ENCODE measurements around the gene RMRP.
"Not testable (repeated sequence)": the region's sequence is repeated elsewhere in the genome, so short reads cannot be mapped to it uniquely, and the experiment has no call there.

DNA sequence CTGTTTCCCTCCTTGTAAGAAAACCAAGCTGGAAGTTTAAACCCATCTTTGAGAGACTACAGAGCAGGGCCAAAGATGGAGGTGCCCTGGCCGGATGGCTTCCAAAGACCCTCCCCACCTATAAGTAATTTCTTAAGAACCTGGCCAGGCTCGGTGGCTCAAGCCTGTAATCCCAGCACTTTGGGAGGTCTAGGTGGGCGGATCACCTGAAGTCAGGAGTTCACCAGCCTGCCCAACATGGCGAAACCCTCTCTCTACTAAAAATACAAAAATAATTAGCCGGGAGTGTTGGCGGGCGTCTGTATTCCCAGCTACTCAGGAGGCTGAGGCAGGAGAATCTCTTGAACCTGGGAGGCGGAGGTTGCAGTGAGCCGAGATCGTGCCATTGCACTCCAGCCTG is 12.1 kb downstream of the RMRP start:
- not testable (repeated sequence) for TF ChIP-seq POLR2A (IDR thresholded peaks at IDR 0.05; ENCODE audit: low read depth, low read length); NFE2L2 (IDR thresholded peaks at IDR 0.05; ENCODE audit: low read depth, low read length); FOS (IDR thresholded peaks at IDR 0.05; ENCODE audit: low read depth, low read length); RFX5 (IDR thresholded peaks at IDR 0.05; ENCODE audit: low read depth, low read length); RAD21 (IDR thresholded peaks at IDR 0.05; ENCODE audit: low read length); CEBPB (IDR thresholded peaks at IDR 0.05; ENCODE audit: low read depth, low read length); CHD1 (IDR thresholded peaks at IDR 0.05; ENCODE audit: low read depth, low read length); RCOR1 (IDR thresholded peaks at IDR 0.05; ENCODE audit: insufficient replicate concordance, low read length); MAZ (IDR thresholded peaks at IDR 0.05; ENCODE audit: borderline replicate concordance, low read depth, low read length); MXI1 (IDR thresholded peaks at IDR 0.05; ENCODE audit: borderline replicate concordance, low read depth, low read length); SMC3 (IDR thresholded peaks at IDR 0.05; ENCODE audit: low read depth, low read length)
- TF ChIP-seq, protein P1, sequence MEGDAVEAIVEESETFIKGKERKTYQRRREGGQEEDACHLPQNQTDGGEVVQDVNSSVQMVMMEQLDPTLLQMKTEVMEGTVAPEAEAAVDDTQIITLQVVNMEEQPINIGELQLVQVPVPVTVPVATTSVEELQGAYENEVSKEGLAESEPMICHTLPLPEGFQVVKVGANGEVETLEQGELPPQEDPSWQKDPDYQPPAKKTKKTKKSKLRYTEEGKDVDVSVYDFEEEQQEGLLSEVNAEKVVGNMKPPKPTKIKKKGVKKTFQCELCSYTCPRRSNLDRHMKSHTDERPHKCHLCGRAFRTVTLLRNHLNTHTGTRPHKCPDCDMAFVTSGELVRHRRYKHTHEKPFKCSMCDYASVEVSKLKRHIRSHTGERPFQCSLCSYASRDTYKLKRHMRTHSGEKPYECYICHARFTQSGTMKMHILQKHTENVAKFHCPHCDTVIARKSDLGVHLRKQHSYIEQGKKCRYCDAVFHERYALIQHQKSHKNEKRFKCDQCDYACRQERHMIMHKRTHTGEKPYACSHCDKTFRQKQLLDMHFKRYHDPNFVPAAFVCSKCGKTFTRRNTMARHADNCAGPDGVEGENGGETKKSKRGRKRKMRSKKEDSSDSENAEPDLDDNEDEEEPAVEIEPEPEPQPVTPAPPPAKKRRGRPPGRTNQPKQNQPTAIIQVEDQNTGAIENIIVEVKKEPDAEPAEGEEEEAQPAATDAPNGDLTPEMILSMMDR (conservative IDR thresholded peaks at IDR 0.05; ENCODE audit: low read depth, low read length) = not testable (repeated sequence)
- TF ChIP-seq, protein P2, sequence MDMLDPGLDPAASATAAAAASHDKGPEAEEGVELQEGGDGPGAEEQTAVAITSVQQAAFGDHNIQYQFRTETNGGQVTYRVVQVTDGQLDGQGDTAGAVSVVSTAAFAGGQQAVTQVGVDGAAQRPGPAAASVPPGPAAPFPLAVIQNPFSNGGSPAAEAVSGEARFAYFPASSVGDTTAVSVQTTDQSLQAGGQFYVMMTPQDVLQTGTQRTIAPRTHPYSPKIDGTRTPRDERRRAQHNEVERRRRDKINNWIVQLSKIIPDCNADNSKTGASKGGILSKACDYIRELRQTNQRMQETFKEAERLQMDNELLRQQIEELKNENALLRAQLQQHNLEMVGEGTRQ (IDR thresholded peaks at IDR 0.05; ENCODE audit: low read depth, low read length) = not testable (repeated sequence)
- TF ChIP-seq, protein P3, sequence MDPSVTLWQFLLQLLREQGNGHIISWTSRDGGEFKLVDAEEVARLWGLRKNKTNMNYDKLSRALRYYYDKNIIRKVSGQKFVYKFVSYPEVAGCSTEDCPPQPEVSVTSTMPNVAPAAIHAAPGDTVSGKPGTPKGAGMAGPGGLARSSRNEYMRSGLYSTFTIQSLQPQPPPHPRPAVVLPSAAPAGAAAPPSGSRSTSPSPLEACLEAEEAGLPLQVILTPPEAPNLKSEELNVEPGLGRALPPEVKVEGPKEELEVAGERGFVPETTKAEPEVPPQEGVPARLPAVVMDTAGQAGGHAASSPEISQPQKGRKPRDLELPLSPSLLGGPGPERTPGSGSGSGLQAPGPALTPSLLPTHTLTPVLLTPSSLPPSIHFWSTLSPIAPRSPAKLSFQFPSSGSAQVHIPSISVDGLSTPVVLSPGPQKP (IDR thresholded peaks at IDR 0.05; ENCODE audit: borderline replicate concordance, low read depth, low read length) = not testable (repeated sequence)
